ENCODE measurements around the gene ANKIB1.
A peak's percentile ranks its signal among the peaks of the same experiment; 100 is the strongest.
"Not testable (repeated sequence)": the region's sequence is repeated elsewhere in the genome, so short reads cannot be mapped to it uniquely, and the experiment has no call there.

The ANKIB1 gene

GRCh38 chr7:92245487-92246359 is at the start of gene ANKIB1, which contains the start of gene KRIT1:
TSS of gene ANKIB1 (plus strand) at chr7:92245974. CDS start at chr7:92294979, 49,005 bp downstream.
TSS of gene KRIT1 (minus strand) at chr7:92245914. CDS start at chr7:92242135, 3,779 bp downstream.
- in situ Hi-C loops (cut with MboI; ENCODE audit: low pct_unique_long_range_greater_than_20kb, low sequenced_read_pairs) = no loop called here
- peak; percentile 91 for DNase-seq

- in situ Hi-C loops (cut with MboI; ENCODE audit: low pct_unique_long_range_greater_than_20kb, low sequenced_read_pairs) = no loop called here
- no peak for DNase-seq
Measured at GRCh38 chr7:92200791-92201190, 45.0 kb upstream of the ANKIB1 start.

GRCh38 chr7:92205987-92206386 is 39.8 kb upstream of the ANKIB1 start:
- DNase-seq = no peak
- in situ Hi-C loops (cut with MboI; ENCODE audit: low pct_unique_long_range_greater_than_20kb, low sequenced_read_pairs) = no loop called here

- in situ Hi-C loops (cut with MboI; ENCODE audit: low pct_unique_long_range_greater_than_20kb, low sequenced_read_pairs) = no loop called here
- peak; percentile 7 for DNase-seq
Measured at GRCh38 chr7:92206672-92207071, 39.1 kb upstream of the ANKIB1 start.

DNA sequence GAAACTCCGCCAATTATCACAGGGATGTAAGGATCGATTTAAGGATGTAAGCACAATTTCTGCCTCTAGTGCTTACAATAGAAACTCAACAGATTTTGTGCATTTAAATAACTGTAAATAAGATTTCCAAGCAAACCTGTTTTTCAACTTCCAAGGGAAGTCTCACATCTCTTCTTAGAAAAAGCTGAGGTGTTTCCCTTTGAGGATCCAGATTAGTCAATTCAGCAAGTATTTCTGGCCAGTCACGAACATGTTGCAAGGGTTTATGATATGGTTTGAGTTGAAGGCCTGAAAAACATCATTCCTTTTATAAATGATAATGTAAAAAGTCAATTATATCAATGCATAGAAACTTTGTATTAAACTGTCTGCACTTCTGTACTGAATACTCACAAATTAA is 24.0 kb upstream of the ANKIB1 start:
- in situ Hi-C loops (cut with MboI; ENCODE audit: low pct_unique_long_range_greater_than_20kb, low sequenced_read_pairs) = no loop called here
- DNase-seq = no peak

DNA sequence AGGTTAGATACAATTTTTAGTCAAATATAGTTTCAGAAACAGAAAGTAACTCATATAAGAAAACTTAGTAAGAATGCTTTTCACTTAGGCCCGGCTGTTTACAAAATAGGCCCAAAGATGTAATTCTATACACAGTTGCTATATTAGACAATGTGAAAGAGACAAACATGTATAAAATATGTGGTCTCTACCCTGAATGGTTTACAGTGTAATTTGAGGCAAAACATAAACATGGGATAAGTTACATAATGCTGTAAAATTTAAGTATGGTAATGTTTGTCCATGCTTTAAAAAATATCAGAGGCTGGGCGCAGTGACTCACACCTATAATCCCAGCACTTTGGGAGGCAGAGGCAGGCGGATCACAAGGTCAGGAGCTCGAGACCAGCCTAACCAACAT is 18.8 kb upstream of the ANKIB1 start:
- DNase-seq = no peak
- in situ Hi-C loops (cut with MboI; ENCODE audit: low pct_unique_long_range_greater_than_20kb, low sequenced_read_pairs) = no loop called here

GRCh38 chr7:92228100-92228499 is 17.7 kb upstream of the ANKIB1 start:
- in situ Hi-C loops (cut with MboI; ENCODE audit: low pct_unique_long_range_greater_than_20kb, low sequenced_read_pairs) = no loop called here

GRCh38 chr7:92228742-92229141 is 17.0 kb upstream of the ANKIB1 start:
- in situ Hi-C loops (cut with MboI; ENCODE audit: low pct_unique_long_range_greater_than_20kb, low sequenced_read_pairs) = no loop called here
- DNase-seq = no peak

More at GRCh38 chr7:92228100-92228499, 17.7 kb upstream of the ANKIB1 start:
- no peak for DNase-seq

DNA sequence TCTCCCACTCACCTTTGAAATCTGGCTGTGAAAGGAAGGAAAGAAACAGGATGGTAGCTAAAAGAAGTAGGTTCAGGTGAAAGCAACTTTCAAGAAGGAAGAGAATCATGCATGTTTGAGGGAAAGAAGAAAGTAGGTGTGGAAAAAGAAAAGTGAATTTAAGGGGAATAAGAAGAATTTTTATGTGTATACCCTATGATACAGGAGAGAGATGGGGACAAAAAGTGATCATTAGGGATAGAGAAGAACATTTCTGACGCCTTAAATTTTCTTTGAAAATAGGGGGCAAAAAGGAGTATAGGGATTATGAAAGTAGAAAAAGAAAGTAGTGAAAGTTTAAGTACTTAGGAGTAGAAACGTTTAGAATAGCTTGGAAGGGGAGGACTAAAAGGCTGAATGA is 15.2 kb upstream of the ANKIB1 start:
- no peak for DNase-seq
- in situ Hi-C loops (cut with MboI; ENCODE audit: low pct_unique_long_range_greater_than_20kb, low sequenced_read_pairs) = no loop called here

GRCh38 chr7:92242972-92243371 is 2.8 kb upstream of the ANKIB1 start:
- in situ Hi-C loops (cut with MboI; ENCODE audit: low pct_unique_long_range_greater_than_20kb, low sequenced_read_pairs) = no loop called here
- DNase-seq = no peak

DNA sequence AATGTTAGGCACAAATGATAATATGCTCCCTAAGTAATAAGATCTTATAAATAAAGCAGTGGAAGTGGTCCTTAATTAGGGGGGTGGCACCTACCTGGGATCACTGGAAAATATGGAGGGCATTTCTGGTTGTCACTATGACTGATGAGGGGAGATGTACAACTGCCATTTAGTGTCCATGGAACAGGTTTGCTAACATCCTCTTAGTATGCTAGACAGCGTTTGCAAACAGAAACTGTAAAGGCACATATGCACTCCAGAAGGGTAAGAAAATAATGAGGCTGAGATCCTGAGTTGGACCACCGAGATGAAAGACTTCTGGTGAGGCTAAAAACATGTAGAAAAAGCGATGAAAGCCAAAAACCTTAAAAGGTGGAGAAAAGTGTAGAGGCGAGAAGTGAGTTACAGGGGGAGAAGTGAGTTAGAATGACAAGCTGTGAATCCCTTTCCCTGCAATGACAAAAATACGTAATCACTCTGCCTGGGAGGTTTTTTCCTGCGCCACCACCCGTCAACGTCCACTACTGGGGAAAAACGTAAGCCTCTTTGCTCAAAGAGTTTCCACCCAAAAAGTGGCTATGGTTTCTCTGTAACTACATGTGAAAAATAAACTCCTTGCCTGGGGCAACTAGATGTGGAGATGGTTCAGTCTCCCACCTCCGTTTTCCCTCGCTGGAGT is 827 bp upstream of the ANKIB1 start:
- DNase-seq = no peak
- in situ Hi-C loops (cut with MboI; ENCODE audit: low pct_unique_long_range_greater_than_20kb, low sequenced_read_pairs) = no loop called here

DNA sequence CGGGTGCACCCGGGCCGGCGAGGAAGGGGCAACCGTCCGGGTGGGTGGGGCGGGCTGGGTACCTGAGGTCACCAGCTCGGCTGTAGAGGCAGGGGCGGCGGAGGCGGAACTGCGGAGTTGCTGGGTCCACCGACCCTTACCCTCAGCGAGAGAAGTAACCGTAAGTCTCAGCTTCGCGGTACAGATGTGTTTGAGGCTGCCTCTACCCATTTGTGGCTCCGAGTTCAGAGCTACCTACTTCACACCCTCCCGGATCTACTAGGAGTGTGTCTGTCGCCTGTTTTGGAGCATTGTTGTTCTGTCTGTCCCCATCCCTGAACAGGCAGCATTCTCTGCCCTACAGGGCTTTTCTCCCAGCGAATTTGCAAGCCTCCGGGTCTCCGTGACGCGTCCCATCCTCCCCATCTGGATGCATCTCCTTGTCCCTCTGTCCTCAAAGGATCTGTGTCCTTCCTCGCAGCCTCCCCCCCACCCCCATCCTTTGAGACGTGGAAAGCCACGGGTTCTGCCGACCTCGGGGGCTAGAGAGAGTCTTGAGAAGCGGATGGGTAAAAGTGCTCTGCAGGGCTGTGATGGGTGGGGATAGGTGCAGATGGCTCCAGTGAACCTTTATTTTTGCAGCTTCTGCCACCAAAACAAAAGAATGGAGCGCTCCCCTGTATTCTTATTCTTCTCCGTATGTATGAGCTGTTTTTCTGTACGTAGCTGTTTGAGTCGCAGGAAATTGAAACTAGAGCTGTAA is 757 bp downstream of the ANKIB1 start:
- peak; percentile 57 for DNase-seq
- in situ Hi-C loops (cut with MboI; ENCODE audit: low pct_unique_long_range_greater_than_20kb, low sequenced_read_pairs) = no loop called here

- no peak for DNase-seq
- in situ Hi-C loops (cut with MboI; ENCODE audit: low pct_unique_long_range_greater_than_20kb, low sequenced_read_pairs) = no loop called here
Measured at GRCh38 chr7:92250603-92251002, 4.8 kb downstream of the ANKIB1 start.

DNA sequence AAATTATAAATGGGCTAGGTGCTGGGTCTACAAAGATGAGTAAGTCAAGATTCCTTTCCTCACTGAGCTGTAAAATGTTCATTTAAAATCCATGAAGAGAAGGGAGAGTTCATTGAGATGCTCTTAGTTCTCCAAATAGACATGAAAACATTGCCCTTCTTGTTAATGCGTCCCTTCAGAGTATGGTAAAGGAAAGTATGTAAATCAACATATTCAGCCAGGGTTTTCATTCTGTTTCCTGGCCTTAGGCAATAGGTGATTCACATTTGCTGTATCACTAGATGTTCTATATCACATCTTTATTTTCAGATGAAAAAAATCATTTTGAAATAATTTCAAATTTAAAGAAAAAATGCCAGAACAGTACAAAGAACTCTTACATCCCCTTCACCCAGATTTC is 5.4 kb downstream of the ANKIB1 start:
- in situ Hi-C loops (cut with MboI; ENCODE audit: low pct_unique_long_range_greater_than_20kb, low sequenced_read_pairs) = no loop called here

DNA sequence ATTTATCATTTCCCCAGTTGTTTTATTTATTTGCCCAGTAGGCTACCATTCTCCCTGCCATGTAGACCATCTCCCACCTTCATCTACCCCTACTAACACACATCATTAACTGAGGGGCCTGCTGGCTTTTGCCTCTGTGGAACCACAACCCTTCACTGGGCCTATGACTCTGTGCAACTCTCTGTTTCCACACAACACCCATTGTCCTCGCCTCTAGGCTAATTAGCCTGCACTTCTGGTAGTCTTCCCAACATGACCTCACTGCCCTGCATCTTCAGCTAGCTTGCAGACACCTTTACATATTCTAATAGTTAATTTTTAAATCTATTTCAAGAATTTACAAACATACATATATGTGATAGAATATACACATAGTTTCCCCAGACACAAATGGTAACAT is 7.5 kb downstream of the ANKIB1 start:
- no peak for DNase-seq
- in situ Hi-C loops (cut with MboI; ENCODE audit: low pct_unique_long_range_greater_than_20kb, low sequenced_read_pairs) = no loop called here

More for the DNA sequence above, 5.4 kb downstream of the ANKIB1 start:
- no peak for DNase-seq

GRCh38 chr7:92254800-92255199 is 9.0 kb downstream of the ANKIB1 start:
- in situ Hi-C loops (cut with MboI; ENCODE audit: low pct_unique_long_range_greater_than_20kb, low sequenced_read_pairs); DNase-seq: not testable (repeated sequence)

- DNase-seq = no peak
- in situ Hi-C loops (cut with MboI; ENCODE audit: low pct_unique_long_range_greater_than_20kb, low sequenced_read_pairs) = no loop called here
Measured at GRCh38 chr7:92255308-92255707, 9.5 kb downstream of the ANKIB1 start.

DNA sequence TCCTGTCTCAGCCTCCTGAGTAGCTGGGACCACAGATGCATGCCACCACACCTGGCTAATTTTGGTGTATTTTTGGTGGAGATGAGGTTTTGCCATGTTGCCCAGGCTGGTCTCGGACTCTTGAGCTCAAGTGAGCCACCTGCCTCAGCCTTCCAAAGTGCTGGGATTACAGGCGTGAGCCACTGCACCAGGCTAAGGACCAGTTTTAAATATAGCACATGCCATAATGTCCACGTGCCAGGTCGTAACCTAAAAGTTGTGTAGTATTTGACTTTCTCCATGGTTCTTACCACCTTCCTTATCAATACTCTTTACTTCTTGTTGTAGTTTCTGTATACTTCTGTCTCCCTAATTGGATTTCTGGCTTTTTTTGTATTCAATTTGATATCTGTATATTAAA is 13.3 kb downstream of the ANKIB1 start:
- in situ Hi-C loops (cut with MboI; ENCODE audit: low pct_unique_long_range_greater_than_20kb, low sequenced_read_pairs) = no loop called here
- no peak for DNase-seq

- in situ Hi-C loops (cut with MboI; ENCODE audit: low pct_unique_long_range_greater_than_20kb, low sequenced_read_pairs) = no loop called here
- DNase-seq = peak; percentile 21
Measured at GRCh38 chr7:92259610-92260247, 14.0 kb downstream of the ANKIB1 start.

All from KBM-7 (cell line).